ENCODE results near the gene B4GALT3.

Gene B4GALT3

DNA sequence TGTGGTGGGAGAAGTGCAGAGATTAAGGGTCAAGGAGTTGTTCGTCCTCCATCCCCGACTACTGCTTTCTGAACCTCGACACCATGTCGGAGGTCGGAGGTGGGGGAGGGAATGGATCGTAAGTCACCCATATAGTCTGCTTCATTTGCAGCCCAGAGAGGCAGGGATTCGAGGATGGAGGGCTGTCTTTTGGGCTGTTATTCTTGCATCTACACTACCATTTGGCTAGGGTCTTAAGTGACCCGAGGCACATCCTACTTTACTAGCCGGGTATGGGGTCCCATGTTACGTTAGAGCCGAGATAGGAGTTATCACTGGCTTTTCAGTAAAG is 17.4 kb downstream of the B4GALT3 start:
- peak in 1 of 2 donors; percentile 17 for DNase-seq

GRCh38 chr1:161159087-161159912 is 18.0 kb downstream of the B4GALT3 start, which contains the start of gene USP21:
USP21 (plus strand) TSS chr1:161159500; CDS start chr1:161160641, 1,141 bp downstream.
- peak; percentile 88 to 92 for DNase-seq

DNA sequence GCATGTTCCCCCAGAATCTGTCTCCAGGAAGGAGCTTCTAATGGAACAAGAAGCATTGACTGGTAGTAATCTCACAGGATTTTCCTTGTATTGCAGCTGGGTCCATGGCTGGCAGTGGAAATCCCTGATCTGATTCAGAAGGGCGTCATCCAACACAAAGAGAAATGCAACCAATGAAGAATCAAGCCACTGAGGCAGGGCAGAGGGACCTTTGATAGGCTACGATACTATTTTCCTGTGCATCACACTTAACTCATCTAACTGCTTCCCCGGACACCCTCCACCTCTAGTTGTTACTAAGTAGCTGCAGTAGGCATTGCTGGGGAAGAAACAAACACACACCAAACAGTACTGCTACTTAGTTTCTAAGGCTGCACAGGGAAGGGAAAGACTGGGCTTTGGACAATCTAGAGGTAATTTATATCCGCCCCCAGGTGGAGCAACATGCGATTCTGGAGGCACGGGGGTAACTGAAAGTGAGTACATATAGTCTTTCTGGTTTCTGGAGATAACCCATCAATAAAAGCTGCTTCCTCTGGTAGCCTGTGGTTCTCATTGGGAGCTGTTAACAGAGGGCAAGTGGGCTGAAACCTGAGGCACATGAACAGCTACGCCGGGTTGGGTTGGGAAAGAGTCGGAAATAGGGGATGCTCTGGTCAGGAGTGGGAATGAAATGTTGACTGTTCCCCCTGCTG is 18.8 kb downstream of the B4GALT3 start:
- no peak for DNase-seq

- DNase-seq = no peak
Observed at GRCh38 chr1:161157867-161158266, 19.4 kb downstream of the B4GALT3 start.

- DNase-seq = peak; percentile 75 to 80
Observed at GRCh38 chr1:161153682-161154337, 23.5 kb downstream of the B4GALT3 start, which contains the start of gene UFC1. UFC1 (plus strand) TSS chr1:161153978; CDS start chr1:161153998, 20 bp downstream.

DNA sequence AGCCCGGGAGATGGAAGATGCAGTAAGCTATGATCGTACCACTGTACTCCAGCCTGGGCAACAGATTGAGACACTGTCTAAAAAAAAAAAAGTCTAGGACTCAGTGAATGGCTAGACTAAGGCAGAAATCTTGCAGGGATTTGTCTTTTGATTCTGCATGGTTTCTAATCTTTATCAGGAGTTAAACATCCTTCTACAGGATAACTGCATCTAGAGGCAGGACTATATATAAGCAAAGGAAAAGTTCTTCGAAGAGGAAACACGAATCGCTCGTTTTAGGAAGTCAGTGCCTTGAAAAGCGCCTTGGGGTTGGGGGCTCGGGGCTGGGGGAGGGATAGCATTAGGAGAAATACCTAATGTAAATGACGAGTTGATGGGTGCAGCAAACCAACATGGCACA is 24.1 kb downstream of the B4GALT3 start:
- DNase-seq = no peak

DNA sequence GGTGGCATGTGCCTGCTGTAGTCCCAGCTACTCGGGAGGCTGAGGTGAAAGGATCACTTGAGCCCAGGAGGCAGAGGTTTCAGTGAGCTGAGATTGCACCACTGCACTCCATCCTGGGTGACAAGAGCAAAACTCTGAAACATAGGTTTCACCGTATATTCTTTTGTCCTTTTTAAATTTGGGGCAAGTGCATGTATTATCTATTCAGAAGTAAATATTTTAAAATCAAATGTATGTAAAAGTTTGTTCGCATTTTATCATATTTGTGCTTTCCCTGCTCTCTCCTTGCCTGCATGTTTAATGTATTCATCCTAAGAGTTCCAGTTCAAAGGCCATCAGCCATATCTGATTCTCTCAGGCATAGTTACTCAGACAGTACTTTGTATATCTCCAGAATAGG is 31.5 kb downstream of the B4GALT3 start:
- DNase-seq = no peak

DNA sequence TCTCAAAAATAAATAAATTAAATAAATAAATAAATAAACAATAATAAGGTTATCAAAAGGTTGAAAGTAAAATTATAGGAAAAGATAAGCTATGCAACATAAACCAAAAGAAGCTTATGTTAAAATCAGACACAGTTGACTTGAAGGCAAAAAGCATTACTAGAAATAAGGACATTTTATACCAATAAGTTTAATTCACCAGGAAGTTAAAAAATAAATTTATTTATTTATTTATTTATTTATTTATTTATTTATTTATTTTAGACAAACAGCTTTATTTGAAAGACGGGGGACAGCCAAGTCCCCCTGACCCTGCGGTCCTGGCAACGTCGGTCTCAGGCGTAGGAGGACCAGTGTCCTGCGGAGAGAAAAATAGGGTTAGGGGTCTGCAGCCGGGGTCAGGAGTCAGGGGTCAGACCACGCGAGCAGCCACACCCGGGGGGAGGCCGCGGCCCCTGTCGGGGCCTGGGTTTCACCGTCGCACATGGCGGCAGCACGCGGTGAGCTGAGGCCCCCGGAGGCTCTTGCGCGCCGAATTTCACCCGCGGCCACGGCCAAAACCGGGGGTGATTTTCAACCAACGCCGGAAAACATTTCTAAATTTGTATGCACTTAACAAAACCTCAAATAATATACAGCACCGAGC is 36.4 kb downstream of the B4GALT3 start:
- no peak for DNase-seq

DNA sequence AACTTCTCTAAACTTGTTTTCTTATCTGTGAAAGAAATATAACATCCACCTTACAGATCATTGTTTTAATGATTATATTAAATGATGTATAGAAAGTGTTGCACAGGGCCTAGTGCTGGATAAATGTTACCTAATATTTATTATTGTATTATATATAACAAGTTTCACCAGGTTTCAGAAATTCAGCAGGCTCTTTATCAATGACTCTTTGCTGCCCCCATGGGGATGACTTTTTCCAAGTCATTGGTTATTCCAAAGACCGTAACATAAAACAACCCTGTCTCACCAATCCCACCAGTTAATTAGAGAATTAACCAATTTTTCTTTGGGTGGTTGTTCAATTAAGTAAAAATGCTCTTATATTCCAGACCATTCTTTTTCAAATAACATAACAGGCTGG is 37.5 kb downstream of the B4GALT3 start:
- peak; percentile 41 to 65 for DNase-seq

GRCh38 chr1:161138431-161138830 is 38.9 kb downstream of the B4GALT3 start:
- DNase-seq = no peak

GRCh38 chr1:161137881-161138280 is 39.4 kb downstream of the B4GALT3 start:
- no peak for DNase-seq

DNA sequence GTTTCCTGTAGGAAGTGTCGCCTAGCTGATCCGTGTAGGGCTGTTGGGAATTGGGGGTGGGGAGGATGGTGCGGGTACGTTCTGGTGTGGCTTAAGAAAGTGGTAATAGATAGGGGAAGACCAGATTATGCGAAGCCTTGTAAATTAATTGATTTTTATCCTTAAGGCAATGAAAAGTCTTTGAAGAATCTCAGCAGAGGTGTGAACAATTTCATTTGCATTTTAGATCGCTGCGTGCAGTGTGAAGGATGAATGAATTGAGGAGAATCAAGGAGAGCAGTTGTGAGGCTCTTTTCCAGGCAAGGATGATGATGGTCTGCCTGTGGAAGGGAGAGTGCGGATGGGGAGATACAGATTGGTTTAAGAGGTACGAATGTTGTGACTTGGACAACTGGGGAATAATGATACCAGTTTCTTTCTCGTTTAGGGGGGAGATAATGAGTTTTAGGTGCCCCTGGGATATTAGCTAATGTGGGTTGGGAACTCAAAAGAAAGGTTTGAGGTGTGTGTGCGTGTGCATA is 44.0 kb downstream of the B4GALT3 start:
- no peak for DNase-seq

DNA sequence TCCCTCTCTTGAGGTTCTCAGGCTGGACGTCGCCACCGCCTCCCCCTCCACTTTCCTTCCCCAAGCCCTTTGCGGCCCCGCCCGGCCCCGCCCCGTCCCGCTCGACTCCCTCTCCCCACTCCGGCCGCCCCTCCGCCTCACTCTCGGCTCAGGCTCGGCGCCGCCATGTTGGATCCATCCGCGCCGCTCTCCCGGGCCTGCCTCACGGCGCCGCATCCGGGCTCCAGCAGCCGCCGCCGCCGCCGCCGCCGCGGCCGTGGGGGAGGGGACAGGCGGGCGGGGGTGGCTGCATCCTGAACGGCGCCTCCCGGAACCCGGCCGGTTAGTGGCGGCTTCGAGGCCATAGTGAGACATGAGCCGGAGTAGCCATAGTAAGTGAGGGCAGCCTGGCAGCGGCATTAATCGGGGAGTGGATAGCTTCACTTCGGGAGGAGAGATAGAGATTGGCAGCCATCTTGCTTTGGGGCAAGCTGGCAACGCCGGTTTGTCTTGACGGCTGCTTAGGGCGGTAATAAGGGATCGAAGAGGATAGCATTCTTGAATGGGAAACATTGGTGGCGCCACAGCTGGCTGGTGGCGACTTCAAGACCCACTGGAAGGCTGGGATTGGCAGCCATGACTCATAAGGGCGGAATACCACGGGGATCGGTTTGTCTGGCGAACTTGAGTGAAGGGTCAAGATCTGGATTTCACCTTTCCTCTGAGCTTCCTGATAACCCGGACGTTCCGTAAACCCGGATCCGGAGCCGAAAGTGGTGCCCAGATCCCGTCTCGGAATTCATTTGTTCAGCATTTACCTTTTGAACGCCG is 44.7 kb downstream of the B4GALT3 start, which contains the start of gene DEDD:
Gene DEDD (minus strand): TSS at position 258 of the 810 bp plus-strand sequence. CDS start 8,205 bp downstream, outside the sequence.
- peak; percentile 89 to 92 for DNase-seq

GRCh38 chr1:161131523-161132409 is 45.5 kb downstream of the B4GALT3 start:
- DNase-seq = no peak

DNA sequence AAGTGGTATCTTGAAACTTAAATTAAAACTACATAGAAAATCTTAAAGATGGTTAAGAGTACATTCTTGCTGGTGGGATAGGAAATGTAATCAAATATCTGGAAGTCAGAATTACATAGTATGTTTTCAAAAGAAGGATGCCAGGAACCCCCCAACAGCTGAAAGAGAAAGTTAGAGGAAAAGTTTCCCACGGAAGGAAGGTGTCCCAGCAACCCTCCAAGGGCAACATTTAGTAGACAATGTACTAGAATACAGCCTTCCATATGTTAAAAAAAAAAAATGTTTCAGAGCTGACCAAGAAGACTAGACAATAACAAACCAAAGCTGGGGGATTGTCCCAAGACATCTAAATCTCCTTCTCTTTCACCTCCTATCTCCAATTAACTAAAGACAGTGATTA is 47.0 kb downstream of the B4GALT3 start:
- DNase-seq = no peak

- no peak for DNase-seq
Observed at GRCh38 chr1:161128591-161129420, 48.5 kb downstream of the B4GALT3 start.

GRCh38 chr1:161127649-161128048 is 49.7 kb downstream of the B4GALT3 start:
- DNase-seq = no peak

DNA sequence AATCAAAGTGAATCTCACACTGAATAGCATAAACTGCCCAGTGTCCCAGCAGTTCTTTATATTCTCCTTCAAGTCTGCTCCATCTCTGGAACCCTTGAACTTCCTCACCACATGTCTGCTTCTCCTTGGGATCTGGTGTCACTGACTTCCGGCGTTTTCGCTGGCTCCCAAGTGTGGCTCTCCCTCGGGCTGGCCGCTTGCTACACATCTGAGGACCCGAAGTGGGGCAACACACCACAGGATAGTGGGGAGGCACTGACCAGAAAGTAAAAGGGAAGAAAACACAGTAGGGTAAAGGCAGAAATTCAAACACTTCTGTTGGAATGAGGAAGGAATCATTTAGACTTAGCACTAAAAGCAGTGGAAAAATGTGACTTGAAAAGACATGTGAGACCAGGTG is 54.3 kb downstream of the B4GALT3 start:
- DNase-seq = no peak

- no peak for DNase-seq
Observed at GRCh38 chr1:161121834-161122233, 55.5 kb downstream of the B4GALT3 start.

All from activated CD4-positive, alpha-beta T cell treated with anti-CD3 and anti-CD28 coated beads for 4 hours (primary cell).